Stimulated activated CD8-positive, alpha-beta memory T cell treated with anti-CD3 and anti-CD28 coated beads, Interleukin-15, amount 100 ng/mL, for 24 hours (primary cell): ENCODE results near the gene PRKN.

Experiments used
- DNase-seq: peaks from one replicate; pipeline ENCODE4 v3.0.0-alpha.2; 2020; ENCODE audit warnings: low read depth

The PRKN gene

DNA sequence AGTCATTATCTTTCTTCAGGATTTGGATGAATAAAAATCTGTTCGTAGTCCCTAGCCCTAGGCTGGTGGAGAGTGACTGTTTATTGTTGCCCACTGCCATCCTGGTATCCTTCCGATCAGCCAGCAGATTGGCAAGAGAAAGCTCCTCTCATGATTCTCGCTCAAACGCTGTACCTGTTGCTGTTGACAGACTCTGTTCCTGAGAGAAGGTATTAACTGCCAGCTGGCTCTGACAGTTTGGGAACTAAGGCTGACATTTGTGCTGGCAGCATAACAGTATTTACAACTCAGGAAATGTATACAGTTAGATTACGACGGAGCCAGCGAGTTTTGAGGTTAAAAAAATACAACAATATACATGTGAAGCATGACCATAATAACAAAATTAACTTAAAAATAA lies 674.5 kb downstream of the PRKN start:
- DNase-seq = no peak

DNA sequence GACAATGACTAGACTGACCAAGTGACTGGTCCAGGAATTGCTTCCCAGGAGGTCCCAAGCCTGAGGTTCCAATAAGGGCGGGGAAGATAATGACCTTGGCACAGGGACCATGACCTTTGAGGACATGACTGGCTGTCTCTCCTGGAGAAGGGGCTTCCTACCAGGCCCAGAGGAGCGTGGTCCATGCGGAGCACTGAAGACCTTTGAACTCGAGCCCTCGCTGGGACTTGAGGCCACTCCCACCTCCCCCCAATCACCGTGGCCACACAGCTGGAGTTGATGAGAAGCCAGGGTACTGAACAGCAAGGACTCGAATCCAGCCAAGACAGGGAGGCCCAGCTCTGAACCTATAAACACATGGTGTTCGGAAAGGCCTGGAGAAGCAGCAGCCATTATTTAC lies 677.0 kb downstream of the PRKN start:
- DNase-seq = no peak

DNA sequence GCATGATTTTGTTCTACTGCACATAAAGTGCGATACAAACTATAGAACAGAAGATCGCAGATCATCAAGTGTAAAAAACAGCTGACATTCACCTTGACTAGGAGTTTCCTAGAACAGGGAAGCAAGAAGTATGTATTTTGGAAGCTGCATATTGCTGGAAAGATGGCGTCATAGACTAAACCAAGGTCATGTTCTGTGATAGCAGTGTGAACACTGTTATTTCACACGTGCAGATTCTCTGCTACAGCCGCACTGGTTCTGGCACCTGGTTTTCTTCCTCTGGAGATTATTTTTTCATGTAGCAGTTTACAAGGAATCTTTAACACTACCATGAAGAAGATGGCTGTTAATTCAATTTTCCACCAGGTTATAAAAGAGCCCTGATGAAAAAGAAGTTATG lies 681.2 kb downstream of the PRKN start:
- no peak for DNase-seq

DNA sequence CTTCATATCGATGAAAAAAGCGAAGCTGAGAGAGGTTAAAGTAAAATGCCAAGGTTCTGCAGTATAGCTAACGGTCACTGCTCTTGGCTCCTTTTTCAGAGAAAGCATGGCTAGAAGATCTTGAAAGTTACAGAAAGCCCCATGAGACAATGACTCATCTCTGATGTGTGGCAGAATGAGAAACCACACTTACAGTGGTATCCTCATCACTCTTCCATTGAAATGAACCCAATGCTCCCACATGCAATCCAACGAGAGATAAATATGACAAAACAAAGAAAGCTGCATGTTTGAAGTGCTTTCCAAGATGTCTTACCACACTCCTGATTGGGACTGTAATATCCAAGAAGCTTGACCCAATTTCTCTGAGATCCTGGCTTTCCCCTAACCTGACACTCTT lies 694.9 kb downstream of the PRKN start:
- no peak for DNase-seq

DNA sequence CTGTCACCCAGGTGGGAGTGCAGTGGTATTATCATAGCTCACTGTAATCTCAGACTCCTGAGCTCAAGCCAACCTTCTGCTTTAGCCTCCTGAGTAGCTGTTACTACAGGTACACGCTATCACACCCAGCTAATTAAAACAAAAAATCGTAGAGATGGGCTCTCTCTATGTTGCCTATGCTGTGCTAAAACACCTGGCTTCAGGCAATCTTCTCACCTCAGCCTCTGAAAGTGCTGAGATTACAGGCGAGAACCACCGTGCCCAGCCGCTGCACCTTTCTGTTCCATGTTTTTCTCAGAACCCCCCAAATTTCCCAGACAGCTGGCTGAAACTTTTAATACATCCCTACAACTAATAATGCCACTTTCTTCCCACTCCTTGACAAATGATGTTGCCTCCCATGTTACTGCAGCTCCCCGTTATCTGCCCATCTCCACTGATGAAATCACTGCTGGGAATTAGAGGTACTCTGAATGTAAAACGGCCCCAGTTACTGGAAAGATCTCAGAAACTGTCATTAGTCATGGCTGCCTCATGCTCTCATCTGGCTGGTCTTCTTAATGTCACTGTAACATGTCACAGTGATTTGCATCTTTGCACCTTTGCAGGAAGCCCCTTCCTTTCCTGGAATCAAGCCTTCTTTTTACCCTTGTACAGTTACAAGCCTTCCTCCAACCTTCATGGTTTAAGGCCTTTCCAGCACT lies 697.5 kb downstream of the PRKN start:
- DNase-seq = no peak

DNA sequence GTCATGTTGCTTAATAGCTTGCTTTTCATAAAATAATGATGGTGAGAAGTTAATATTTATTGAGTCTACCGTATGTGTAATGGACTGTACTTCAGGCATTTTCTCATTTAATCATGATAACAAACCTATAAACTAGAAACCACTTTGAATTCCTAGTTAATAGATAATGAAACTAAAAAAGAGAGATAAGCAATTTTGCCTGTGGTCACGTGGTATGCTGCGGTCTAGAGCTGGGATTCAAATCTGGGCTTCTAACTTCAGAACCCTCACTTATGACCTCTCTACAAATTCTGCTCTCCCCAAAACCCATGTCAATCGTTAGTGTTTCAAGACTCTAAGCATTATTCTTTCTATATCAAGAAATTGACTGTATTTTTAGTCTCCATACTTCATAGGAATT lies 700.7 kb downstream of the PRKN start:
- no peak for DNase-seq

DNA sequence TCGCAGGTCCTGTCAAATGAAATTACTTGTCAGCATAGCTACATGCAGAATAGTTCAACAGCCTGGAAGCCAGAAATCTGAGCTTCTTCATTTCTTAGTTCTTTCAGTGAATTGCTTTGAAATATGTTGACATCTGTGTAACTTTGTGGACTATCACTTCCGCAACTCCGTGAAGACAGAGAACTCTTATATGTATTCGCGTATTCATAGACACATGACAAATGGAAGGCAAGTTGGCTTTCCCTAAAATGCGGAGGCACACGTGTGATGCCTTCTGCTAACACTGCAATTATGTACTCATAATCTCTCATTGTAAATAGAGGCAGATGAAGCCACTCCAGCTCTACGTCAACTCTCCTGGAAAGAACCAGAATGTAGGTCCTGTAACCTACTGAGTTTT lies 701.5 kb downstream of the PRKN start:
- DNase-seq = no peak

DNA sequence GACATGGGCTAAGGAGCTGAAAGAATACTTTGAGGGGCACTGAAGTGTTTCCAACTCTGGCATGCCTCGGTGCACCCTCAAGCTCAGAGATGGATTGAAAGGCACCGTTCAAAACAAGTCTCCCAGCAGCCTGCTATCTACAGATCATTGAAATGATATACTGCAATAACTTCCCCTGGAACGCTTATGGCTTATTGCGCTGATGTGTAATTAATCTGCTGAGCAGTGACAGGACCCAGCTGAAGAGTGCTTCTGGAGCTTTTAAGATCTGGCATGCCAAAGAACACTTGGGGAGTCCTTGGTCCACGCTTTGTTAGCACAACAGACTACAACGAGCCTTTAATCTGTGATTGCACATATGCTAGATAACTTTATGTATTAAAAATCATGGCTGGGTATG lies 708.2 kb downstream of the PRKN start:
- no peak for DNase-seq

DNA sequence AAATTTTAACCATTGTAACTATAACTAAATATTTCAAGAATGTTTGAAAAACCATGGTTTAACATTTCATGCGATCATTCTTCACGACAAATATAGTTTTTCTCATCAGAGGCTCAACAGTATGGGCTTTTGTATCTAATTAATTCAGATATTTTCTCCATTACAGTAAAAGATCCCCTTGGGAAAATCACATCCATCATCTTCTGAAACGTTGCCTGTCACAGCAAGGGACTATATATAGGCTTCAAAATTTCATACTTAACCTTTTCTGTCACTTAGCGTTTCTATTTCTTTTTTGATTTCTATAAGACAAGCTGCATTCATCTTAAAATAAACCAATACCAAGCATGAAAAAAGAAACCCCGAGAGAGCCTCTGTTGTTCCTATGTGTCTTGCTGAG lies 710.0 kb downstream of the PRKN start:
- no peak for DNase-seq

DNA sequence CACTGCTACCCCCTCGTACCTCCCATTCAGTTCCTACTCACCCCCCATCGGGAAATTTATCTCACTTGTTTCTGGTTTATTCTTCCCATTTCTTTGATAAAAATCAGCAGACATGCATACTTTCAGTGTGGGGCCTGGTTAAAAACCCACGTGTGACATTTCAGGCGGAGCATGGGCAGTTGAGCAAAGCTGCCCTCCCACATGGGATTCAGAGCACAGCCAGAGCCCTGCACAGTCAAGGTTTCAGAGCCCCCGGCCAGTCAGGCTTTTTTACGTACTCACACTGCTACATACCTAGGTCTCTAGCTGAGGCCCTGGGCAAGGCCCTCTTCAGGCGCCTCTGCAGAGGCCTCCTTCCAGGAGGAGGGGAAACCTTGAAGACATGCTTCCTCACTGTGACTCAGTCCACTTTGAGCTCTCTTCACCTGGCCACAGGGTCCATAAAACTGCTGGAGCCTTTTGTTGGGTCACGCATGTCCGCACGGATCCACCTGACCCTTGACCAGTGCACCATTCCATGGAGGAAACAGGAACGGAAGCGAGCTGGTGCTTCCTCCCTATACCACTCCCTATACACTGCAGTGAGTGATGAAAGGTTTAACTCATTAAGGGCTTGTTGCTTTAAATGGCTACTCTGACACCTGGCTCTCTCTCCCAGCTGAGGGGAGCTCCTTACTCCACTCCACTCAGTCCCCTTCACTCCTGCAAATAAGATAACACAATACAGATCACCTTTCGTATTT lies 713.3 kb downstream of the PRKN start:
- no peak for DNase-seq

DNA sequence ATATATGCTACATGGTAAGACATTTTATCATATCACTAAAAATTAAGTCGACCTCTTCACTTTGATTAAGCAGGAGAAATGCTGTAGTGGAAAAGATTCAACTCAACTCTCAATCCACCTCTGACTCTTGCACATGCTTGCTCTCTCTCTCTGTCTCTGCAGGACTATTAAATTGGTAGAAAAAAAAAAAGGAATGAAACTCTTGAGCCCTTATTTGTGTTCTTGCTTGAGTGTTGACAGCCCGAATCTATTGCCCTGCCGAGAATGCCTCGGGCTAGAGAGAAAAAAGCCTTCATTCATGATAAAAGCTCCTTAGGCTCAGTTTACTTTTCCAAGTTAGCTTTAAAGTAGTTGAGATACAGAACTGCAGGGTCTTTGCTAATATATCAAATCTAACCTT lies 722.2 kb downstream of the PRKN start:
- no peak for DNase-seq

DNA sequence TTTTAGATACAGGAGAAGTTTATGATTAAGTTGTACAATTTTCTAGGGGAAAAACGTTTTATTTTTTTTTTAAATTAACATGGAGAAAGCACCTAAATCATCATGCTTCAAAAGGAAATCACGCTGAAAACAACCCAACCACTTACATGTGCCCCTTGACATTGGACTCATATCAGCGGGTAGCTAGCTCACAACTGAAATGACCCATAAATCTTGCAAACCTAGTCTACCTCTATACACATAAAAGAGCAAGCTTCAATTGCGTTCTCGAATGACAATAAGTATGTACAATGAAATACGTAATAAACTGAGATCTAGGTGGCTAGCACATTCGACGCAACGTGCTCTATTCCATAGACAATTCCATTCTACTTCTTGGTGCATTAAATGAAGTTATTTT lies 730.8 kb downstream of the PRKN start:
- no peak for DNase-seq

DNA sequence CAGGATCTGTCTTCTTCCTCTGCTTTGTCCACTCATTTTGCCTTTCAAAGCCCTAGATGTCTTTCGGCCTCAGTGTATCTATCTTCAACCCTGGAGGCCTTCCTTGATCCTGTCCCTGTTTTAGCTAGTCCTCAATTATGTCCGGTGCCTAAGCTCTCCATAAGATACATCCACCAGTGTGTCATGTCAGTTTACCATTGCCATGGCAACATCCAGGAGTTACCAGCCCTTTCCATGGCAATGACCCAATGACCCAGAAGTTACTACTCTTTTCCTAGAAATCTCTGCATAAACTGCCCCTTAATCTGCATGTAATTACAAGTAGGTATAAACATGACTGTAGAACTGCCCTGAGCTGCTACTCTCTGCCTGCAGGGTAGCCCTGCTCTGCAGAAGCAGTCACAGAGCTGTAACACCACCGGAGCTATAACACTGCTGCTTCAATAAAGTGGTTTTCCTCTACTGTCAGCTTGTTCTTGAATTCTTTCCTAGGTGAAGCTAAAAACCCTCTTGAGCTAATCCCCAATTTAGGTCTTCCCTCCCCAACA lies 741.6 kb downstream of the PRKN start:
- no peak for DNase-seq

DNA sequence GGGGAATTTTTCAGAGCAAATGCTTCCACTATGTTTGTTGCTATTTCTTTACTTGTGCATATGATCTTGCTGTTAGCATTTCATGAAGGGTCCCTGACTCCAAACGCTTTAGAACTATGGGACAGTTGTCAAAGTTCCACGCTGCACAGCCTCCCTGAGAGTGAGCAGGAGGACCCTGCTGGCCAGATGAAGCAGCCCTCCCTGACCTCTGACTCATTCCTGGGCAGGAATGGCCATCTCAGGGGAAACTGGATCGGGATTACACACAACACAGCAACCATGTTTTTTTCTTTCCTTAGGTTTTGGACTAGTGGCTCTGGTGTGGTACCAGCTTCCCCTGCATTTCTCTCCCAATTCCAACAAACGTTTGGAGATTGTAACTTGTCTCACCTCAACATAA lies 742.9 kb downstream of the PRKN start:
- DNase-seq = no peak

DNA sequence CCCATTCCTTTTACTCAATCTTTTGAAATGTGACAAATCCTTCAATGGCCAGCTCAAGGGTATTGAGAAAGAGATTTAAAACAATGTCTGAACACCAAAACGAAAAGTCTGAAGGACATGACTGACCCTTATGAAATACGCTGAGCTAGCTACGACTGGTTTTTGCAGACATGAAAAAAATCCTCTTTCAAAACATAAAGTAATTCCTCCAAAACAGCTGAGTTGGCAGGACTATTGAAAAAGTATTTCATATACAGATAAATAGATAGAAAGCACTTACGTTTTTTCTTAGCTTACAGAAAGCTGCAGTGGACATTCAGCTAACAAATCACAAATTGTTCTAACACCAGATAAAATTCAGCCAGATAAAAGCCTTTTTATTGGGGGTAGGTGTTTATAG lies 751.0 kb downstream of the PRKN start:
- no peak for DNase-seq

DNA sequence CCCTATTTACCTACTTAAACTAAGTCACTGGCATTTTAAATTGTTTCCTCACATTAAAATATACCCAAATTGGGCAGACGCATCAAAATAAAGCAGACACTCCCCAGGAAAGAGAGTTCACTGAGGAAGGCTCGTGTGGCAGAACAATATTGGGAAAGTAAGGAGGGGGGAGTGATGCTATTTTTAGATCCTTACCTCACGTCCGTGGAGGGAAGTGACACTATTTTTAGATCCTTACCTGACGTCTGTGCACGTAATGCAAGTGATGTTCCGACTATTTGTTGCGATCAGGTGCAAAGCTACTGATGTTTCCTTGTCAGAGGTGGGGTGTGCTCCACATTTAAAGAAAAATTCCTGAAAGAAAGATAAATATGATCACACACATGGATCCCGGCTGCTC lies 754.5 kb downstream of the PRKN start:
- DNase-seq = no peak

DNA sequence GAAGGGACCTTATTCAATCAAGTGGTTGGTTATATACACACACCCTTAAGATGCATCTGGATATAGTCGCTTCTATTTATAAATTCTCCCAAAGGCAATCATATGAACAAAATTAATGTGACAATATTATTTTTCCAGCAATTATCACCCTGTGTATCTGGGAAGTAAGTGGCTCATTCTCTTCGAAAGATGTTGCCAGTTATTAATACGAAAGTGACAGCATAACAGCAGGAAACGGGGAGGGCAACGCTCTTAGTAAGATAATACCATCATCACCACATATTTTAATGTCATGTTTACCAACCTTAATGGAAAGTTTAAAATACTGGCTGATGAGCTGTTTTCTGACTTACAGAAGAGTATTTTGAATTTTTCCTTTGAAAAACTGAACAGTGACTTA lies 756.5 kb downstream of the PRKN start:
- DNase-seq = no peak

DNA sequence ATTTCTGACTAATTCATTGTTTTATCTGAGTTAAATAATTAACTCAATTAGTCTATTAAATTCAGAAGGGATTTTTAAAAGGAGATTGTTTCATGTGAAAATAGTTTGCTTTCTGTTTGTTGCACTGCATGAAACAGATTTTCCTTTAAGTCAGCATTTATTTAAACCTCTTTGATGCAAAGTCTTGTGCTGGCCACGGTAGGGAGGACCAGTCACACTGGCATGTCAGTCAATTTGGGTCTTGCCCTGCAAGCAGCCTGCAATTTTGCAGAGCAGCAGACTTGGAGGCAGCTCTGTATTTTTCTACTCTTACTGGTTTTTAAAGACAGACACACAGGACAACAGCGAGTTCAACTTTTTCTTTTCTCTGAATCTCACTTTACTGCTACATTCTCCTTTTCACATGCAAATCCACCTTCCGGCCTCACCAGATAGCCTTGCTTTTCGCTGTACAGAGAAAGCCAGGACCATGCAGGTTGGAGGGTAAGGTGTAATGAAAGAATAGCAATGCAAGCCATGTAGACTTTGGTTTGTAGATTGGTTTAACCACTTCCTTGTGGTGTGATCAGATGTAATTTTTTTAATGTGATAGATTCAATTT lies 763.8 kb downstream of the PRKN start:
- no peak for DNase-seq

DNA sequence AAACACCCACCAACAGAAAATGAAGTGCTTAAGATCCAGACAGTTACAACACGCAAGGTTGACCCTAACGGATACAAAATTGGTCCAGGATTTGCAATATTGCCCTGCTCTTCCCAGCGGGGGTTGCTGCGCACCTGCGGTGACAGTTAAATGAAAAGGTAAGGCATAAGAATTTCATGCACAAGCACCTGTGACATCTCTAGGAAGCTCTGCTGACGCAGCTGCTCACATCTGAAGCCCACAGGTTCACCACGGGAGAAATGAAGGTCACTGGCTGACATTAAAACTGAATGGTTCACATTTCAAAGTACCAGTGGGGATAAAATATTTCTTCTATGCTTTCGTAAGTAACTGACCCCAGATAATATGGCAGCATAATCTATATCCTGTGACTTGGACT lies 764.4 kb downstream of the PRKN start:
- DNase-seq = no peak

DNA sequence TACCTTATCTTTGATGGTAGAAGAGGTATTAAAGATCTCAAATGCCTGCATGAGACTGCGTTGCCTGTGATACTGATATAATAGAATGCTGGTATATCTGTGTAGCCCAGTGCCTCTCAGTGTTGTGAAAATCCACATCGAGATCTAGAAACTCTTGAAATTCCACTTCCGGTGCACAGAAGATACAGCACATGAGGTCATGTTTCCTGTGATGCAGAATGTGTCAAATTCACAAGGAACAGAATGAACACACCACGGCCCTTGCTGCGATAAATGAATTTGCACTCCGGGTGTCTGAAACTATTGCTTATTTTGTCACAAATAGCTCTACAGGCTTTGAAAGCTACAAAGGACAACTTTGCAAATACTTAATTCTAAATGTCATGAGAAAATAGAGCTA lies 765.8 kb downstream of the PRKN start:
- no peak for DNase-seq

DNA sequence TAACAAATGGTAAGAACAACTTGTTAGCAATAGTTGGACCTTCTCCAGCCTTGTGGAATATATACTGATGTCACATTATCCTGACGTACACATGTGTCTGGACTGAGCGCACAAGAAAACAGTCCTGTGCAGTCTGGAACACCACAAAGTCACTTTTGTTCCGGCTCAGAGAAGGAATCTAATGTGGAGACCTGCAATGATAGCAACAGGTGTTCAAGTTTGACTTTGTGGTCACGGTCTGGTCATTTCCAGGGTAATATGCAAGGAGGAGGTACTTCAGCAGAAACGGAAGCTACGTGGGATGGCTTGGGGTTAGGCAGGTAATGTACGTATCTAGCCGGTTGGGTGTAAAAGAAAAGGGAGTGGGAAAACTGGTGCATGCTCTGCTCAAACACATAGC lies 766.5 kb downstream of the PRKN start:
- DNase-seq = no peak

DNA sequence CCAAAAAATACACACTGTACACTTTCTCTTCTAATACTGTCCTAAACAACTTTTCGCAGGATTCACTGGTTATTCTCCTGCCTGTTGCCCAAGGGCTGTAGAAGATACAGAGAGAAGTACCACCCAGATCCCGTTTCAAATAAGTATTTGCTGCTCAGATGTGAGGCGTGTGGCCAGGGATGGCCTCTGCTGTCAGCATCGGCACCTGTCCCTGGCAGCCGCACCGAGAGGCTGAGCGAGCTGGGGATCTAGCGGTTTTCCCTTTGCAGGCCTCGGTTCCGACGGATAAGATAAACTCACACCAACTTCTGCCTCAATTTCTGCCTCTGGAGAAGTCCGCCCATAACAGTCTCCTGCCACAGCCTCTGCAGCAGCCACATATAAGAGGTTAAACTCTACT lies 768.5 kb downstream of the PRKN start:
- DNase-seq = no peak

DNA sequence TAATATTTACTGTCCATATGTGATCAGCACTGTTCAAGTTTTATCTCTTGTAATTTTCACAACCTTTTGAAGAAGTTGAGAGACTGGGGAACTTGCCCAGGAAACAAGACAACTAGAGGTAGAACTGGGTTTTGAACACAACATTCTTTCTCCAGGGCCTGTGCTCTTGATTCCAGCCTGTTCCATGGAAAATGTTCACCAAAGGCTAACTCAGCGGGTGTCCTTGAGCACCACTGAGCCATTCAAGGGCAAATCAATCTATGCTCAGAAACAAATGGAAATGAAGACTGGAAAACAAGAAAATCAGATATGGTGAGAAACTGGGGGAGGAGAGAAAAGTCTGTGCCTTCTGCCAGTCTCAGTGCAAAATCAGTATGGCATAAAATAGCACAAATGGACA lies 771.5 kb downstream of the PRKN start:
- no peak for DNase-seq
